ENCODE results near the gene TM9SF1. TPM values are rescaled to one million over a fixed set of nuclear protein-coding genes. Genes with fewer than 3 reads are reported as not detected.

TM9SF1 gene
- total and polyA plus RNA-seq, 2 of the 13 experiments (the other 11 are each of a cell fraction or from before 2014, with no cell fraction given): 83.2 to 110 TPM

DNA sequence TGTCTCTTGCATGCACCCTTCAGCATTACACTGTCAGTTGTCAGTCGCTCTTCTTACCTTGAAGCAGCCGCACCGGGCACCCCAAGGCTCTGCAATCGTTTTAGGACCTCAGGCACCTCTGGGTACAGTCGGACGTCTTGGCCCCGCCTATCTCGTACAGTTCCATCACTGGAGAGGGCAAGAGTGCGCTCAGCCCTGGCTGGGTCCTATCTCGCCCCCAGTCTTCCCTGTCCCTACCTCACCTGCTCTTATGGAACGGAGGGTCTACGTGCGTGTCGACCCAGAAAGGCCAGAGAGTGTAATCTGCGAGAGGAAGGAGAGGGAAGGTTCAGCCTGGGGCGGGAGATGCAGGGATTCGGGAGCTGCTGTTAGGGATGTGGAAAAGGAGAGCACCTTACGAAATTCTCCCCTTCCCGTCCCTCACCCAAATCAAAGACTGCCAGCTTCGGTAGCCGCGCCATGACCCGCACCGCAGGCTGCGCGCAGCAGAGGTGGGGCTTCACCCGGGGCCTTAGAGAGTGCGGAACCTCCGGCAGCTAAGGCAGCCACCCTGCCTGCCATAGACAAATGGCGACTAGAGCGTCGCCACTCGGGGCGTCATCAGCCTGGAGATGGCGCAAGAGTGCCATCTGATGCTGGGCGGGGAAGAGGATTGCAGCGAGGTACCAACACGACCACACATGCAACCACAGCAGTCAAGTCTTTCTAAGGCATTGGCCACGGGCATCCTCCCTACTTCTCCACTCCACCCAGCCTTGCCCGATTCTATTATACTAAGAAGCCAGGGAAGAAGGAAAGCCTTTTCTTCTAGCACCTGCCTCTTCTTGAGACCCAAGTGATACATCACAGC, 20.5 kb upstream of the TM9SF1 start, which contains the start of gene MDP1 (continued):
- TF ChIP-seq ZNF329 (CRISPR knock-in tag; IDR thresholded peaks at IDR 0.05; ENCODE audit: low read depth): peak; percentile 87
- peak; percentile 88; the same call in 1 of the 2 replicates for TF ChIP-seq REXO4 (CRISPR knock-in tag; IDR thresholded peaks at IDR 0.05; ENCODE audit: borderline replicate concordance)
- TF ChIP-seq ZNF547 (CRISPR knock-in tag; IDR thresholded peaks at IDR 0.05): no peak
- peak; percentile 99 for TF ChIP-seq ETV6 (CRISPR knock-in tag; conservative IDR thresholded peaks at IDR 0.05)
- TF ChIP-seq SP4 (CRISPR knock-in tag; IDR thresholded peaks at IDR 0.05): peak; percentile 86
- peak; percentile 87 for TF ChIP-seq PAX8 (CRISPR knock-in tag; IDR thresholded peaks at IDR 0.05; ENCODE audit: borderline replicate concordance)
- TF ChIP-seq MAZ (IDR thresholded peaks at IDR 0.05; ENCODE audit: borderline replicate concordance, low read depth, low read length): peak; percentile 79; the same call in 1 of the 2 replicates
- TF ChIP-seq MAZ (CRISPR knock-in tag; IDR thresholded peaks at IDR 0.05; ENCODE audit: low read depth): peak; percentile 95
- TF ChIP-seq IKZF1 (IDR thresholded peaks at IDR 0.05): no peak
- peak; percentile 94 for TF ChIP-seq ZNF317 (CRISPR knock-in tag; IDR thresholded peaks at IDR 0.05)
- TF ChIP-seq, protein P1, sequence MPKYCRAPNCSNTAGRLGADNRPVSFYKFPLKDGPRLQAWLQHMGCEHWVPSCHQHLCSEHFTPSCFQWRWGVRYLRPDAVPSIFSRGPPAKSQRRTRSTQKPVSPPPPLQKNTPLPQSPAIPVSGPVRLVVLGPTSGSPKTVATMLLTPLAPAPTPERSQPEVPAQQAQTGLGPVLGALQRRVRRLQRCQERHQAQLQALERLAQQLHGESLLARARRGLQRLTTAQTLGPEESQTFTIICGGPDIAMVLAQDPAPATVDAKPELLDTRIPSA (CRISPR knock-in tag; IDR thresholded peaks at IDR 0.05; ENCODE audit: borderline replicate concordance): no peak
- no peak; the same call in none of the 2 replicates for TF ChIP-seq PRDM15 (CRISPR knock-in tag; IDR thresholded peaks at IDR 0.05)
- TF ChIP-seq ESRRA (CRISPR knock-in tag; IDR thresholded peaks at IDR 0.05; ENCODE audit: low read depth): peak; percentile 73
- TF ChIP-seq, protein P2, sequence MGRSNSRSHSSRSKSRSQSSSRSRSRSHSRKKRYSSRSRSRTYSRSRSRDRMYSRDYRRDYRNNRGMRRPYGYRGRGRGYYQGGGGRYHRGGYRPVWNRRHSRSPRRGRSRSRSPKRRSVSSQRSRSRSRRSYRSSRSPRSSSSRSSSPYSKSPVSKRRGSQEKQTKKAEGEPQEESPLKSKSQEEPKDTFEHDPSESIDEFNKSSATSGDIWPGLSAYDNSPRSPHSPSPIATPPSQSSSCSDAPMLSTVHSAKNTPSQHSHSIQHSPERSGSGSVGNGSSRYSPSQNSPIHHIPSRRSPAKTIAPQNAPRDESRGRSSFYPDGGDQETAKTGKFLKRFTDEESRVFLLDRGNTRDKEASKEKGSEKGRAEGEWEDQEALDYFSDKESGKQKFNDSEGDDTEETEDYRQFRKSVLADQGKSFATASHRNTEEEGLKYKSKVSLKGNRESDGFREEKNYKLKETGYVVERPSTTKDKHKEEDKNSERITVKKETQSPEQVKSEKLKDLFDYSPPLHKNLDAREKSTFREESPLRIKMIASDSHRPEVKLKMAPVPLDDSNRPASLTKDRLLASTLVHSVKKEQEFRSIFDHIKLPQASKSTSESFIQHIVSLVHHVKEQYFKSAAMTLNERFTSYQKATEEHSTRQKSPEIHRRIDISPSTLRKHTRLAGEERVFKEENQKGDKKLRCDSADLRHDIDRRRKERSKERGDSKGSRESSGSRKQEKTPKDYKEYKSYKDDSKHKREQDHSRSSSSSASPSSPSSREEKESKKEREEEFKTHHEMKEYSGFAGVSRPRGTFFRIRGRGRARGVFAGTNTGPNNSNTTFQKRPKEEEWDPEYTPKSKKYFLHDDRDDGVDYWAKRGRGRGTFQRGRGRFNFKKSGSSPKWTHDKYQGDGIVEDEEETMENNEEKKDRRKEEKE (IDR thresholded peaks at IDR 0.05): no peak
- TF ChIP-seq MXD1 (CRISPR knock-in tag; IDR thresholded peaks at IDR 0.05): peak; percentile 93
- peak; percentile 92; the same call in 1 of the 2 replicates for TF ChIP-seq JUN (CRISPR knock-in tag; IDR thresholded peaks at IDR 0.05)
- TF ChIP-seq SMC3 (IDR thresholded peaks at IDR 0.05; ENCODE audit: low read length): peak; percentile 73; the same call in 1 of the 2 replicates
- peak; percentile 82; the same call in 1 of the 2 replicates for TF ChIP-seq HOXA9 (CRISPR knock-in tag; IDR thresholded peaks at IDR 0.05; ENCODE audit: borderline replicate concordance)
- TF ChIP-seq ZNF589 (CRISPR knock-in tag; conservative IDR thresholded peaks at IDR 0.05): peak; percentile 98
- peak; percentile 84; the same call in 1 of the 2 replicates for TF ChIP-seq MTF1 (CRISPR knock-in tag; IDR thresholded peaks at IDR 0.05)
- no peak for TF ChIP-seq RORA (CRISPR knock-in tag; IDR thresholded peaks at IDR 0.05)
- TF ChIP-seq ZNF10 (CRISPR knock-in tag; IDR thresholded peaks at IDR 0.05; ENCODE audit: borderline replicate concordance, low read depth): peak; percentile 46; the same call in 1 of the 2 replicates
